ENCODE measurements around the gene HNRNPUL1. TPM values are rescaled to one million over a fixed set of nuclear protein-coding genes. Genes with fewer than 3 reads are reported as not detected.

HNRNPUL1 gene
- total and polyA plus RNA-seq, 9 of the 15 experiments (the other 6 are each of a cell fraction or from before 2014, with no cell fraction given) = 7.3 to 211 (median 85.0) TPM

GRCh38 chr19:41263850-41264580 is at the start of gene HNRNPUL1 (continued):
- TF ChIP-seq ZNF407 (IDR thresholded peaks at IDR 0.05; ENCODE audit: low read depth) (no peak), CBX3 (IDR thresholded peaks at IDR 0.05; ENCODE audit: borderline replicate concordance in 1 of 2, low read length in 2 of 2) (no peak), RBM17 (IDR thresholded peaks at IDR 0.05; ENCODE audit: borderline replicate concordance, low read depth, low read length) (no peak), MYBL2 (IDR thresholded peaks at IDR 0.05; ENCODE audit: low read depth) (peak; percentile 96), MYBL2 (CRISPR knock-in tag; IDR thresholded peaks at IDR 0.05; ENCODE audit: borderline replicate concordance) (peak; percentile 65; the same call in 1 of the 2 replicates), POLR2AphosphoS2 (IDR thresholded peaks at IDR 0.05; ENCODE audit: low read length) (peak; percentile 70; the same call in 1 of the 2 replicates), MLX (CRISPR knock-in tag; conservative IDR thresholded peaks at IDR 0.05) (no peak), CBX1 (IDR thresholded peaks at IDR 0.05; ENCODE audit: low read depth) (no peak), FOSL1 (tag; conservative IDR thresholded peaks at IDR 0.05) (peak; percentile 59), ZNF717 (CRISPR knock-in tag; IDR thresholded peaks at IDR 0.05) (no peak), ZNF280A (IDR thresholded peaks at IDR 0.05; ENCODE audit: low read depth, partially characterized antibody) (no peak), RUNX1 (IDR thresholded peaks at IDR 0.05; ENCODE audit: low read depth) (no peak), TEAD1 (CRISPR knock-in tag; IDR thresholded peaks at IDR 0.05) (peak; percentile 56 to 78; a peak in 2 of 4 replicates), LARP7 (IDR thresholded peaks at IDR 0.05) (peak; percentile 21; the same call in 1 of the 2 replicates), ZNF384 (IDR thresholded peaks at IDR 0.05; ENCODE audit: low read depth, low read length) (no peak), ZNF644 (tag; IDR thresholded peaks at IDR 0.05; ENCODE audit: low read depth) (peak; percentile 93), FUS (optimal IDR thresholded peaks at IDR 0.05; ENCODE audit: low read depth, low read length) (no peak), ZNF311 (CRISPR knock-in tag; IDR thresholded peaks at IDR 0.05) (0 out of 2 replicates have a peak, but pooled peaks have one; percentile 27)

All from K562 (cell line).